Right ventricle myocardium superior (tissue), 1 donor: Measurements from ENCODE around the gene EDC3. TPM values are rescaled to one million over a fixed set of nuclear protein-coding genes. Genes with fewer than 3 reads are reported as not detected.
A peak's percentile ranks its signal among the peaks of the same experiment; 100 is the strongest.
"Not testable (repeated sequence)": the region's sequence is repeated elsewhere in the genome, so short reads cannot be mapped to it uniquely, and the experiment has no call there.

ENCODE experiments used
- ATAC-seq: fragments of 200-7000 bp; cut with Tn5 transposase; one replicate; pipeline ENCODE4 v1.9.1; 2020; ENCODE audit warnings: mild to moderate bottlenecking; ENCODE audit not compliant: poor library complexity
- DNase-seq: peaks from one replicate; pipeline ENCODE4 v3.0.0-alpha.2; 2020
- intact Hi-C: fragments of 100-400 bp; cut with DNase I; formaldehyde crosslinking; loops from one replicate; pipeline ENCODE4 v1.11.2; 2022
- long read RNA-seq: library from polyadenylated mRNA; unstranded; transcript quantifications from one replicate; pipeline ENCODE4 v2.0.0, GENCODE V29; 2021
- total RNA-seq: library from RNA; stranded (reverse); fragmentation: NEBNext Ultra II Directional; extraction: Animal tissue kit (Norgen Biotek cat#: 25700); gene quantifications from one replicate; pipeline ENCODE4 v1.2.1, GENCODE V29; 2021
- donor health status: DM: no; HTN: yes; CAD: no; lungs with severe emphysema.

EDC3 gene, protein sequence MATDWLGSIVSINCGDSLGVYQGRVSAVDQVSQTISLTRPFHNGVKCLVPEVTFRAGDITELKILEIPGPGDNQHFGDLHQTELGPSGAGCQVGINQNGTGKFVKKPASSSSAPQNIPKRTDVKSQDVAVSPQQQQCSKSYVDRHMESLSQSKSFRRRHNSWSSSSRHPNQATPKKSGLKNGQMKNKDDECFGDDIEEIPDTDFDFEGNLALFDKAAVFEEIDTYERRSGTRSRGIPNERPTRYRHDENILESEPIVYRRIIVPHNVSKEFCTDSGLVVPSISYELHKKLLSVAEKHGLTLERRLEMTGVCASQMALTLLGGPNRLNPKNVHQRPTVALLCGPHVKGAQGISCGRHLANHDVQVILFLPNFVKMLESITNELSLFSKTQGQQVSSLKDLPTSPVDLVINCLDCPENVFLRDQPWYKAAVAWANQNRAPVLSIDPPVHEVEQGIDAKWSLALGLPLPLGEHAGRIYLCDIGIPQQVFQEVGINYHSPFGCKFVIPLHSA
- total RNA-seq = 14.4 TPM
- long read RNA-seq, transcript EDC3-201 (7 exons, 3,763 nt) = major isoform, 11 of 33 reads
- long read RNA-seq, transcript EDC3-214 (8 exons, 1,825 nt) = minor isoform, 7 of 33 reads
- long read RNA-seq, partial matches to known transcripts = 7 of 33 reads
- long read RNA-seq, other reads (novel, unspliced or antisense) = 8 of 33 reads

DNA sequence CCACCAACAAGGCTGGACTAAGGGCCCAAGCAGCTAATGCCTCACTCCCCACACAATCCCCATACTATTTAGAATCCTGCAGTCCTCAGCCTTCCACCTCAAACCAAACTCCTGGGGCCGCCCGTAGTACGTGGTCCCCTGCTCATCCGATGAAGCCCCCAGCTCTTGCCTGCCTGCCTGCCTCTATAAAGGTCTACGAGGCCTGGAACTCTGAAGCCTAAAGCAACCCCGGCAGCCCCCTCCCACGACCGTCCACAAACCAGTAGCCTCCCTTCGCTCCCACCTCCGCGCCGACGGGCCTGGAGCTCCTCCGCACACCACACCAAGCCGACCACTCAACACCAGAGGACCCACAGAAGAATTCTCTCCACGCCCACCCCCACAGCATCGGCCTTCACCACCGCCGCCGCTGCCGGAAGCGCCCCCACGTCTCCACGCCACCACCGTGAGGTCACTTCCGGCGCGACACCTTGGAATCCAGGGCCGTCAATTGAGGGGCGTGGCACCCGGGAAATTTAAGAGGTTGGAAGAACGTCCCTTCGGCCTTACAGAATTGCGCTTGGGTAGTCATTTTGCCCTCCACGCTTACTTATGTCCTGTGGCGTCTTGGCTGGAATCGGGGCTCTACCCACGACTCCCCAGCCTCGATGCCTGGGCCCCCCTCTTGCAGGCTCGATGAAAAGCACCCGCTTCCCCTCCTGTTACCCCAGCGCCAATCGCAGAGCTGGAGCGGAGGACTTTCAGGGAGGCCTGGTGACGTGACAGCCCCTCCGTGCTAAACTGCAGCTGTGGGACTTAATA lies at the start of gene EDC3:
TSS of gene EDC3 (minus strand) at position 428 of the 801 bp plus-strand sequence. CDS start 20,900 bp downstream, outside the sequence.
- peak; percentile 93 for DNase-seq
- intact Hi-C loops = no loop called here
- ATAC-seq = peak; percentile 99

DNA sequence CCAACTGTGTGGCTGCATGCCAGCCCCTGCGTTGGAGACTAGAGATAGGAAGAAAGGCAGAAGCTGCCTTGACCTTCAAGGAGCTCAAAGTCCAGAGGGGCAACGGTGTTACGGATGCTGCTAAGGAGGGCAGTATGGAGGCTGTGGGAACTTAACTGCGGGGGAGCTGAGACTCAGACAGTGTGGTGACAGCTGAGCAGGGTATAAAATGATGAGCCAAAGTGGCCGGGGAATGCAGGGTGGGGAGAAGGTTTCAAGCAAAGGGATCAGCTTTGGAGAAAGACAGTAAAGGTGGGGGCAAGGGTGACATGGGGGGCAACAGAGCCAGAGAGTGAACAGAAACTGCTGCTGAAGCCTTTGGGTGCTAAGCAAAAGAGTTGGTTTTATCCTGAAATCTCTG lies 46.6 kb upstream of the EDC3 start:
- ATAC-seq = no peak
- no peak for DNase-seq
- intact Hi-C loops = no loop called here

DNA sequence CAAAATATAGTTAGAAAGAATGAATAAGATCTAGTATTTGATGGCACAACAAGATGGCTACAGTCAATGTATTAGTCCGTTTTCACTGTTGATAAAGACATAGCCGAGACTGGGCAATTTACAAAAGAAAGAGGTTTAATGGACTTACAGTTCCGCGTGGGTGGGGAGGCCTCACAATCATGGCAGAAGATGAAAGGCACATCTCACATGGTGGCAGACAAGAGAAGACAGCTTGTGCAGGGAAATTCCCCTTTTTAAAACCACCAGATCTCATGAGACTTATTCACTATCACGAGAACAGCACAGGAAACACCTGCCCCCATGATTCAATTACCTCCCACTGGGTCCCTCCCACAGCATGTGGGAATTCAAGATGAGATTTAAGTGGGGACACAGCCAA lies 42.4 kb upstream of the EDC3 start:
- not testable (repeated sequence) for ATAC-seq

DNA sequence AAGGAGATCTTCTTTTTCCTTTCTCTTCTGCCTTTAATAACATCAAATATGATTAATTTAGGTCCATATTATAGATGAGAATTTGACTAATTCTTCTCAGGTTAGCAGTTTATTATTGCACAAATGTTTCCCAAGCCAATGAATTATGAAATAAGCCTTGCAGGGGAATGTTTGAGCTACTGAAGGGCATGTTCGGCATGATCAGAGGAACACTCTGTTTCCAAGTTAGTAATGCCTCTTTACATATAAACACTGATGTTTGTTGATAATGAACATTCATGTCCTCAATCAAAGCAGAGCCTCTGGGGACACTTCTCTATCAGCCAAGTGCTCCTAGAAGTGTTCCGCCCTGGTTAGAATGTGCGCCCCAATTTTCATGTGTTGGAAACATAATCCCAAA lies 39.5 kb upstream of the EDC3 start:
- intact Hi-C loops = no loop called here
- DNase-seq (no peak), ATAC-seq (no peak)

More for the DNA sequence above, 42.4 kb upstream of the EDC3 start:
- intact Hi-C loops, DNase-seq: not testable (repeated sequence)

DNA sequence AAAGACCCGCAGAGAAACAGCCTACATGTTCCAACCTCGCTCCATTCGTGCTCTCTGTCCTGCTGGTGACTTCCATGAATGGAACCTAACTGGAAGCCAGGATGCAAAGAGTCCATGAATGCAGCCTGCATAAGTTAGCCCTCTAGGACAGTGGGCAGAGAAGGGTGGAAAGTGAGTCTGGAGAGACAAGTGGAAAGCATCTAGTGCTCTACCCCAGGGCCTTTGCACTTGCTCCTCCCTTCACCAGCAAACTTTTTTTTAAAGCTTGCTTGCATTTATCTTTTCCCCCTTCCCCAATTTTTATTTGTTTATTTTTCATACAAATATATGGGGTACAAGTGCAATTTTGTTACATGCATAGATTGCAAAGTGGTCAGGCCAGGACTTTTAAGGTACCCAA lies 37.4 kb upstream of the EDC3 start:
- ATAC-seq (no peak), DNase-seq (no peak)
- intact Hi-C loops = no loop called here

DNA sequence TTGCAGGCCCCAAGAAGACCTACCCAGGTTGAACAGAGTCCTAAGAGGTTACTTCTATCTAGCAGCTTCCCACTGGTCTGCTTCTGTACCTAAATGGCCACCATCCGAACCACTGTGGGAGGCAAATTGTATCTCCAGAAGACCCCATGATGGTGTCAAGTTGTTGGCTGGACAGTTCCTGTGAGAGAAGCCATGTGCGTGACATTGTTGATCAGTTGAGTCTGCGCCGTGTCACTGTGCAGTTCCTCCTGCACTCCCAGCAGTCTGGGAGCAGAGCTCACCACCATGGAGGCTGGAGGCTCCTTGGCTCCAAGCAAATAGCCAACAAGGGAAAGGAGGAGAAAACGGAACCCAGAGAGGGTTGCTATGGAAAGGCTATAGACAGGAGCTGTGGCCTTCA lies 37.0 kb upstream of the EDC3 start:
- DNase-seq = no peak
- intact Hi-C loops = no loop called here
- ATAC-seq = no peak

DNA sequence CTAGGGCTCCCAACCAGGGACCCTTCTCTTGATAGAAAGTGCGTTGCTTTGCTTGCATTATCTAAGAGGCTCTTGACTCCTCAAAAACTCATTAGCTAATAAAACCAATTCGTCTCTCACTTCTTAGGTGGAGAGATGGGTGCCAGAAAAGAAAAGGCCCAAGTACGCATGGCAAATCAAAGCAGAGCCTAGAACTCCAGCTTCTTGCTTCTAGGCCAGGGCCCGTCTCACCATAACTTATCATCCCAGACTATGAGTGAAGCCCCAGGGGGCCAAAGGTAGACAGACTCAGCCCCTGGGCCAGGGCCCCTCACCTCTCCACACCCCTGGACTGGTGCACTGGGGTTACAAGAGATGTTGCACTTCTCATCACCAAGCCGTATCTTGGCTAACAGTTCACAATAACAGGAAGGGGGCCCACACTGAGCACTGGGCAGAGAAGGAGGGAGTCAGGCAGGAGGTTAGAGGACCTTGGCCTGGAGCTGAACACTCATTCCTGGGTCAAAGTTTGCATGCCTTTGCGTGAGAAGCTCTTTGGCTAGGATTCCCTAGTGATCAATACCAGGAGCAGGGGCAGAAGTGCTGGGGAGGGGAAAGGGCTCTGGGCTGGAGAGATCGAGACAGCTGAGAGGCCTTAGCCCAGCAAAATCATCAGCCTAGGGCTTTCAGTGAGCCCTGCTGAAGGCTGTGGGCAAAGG lies 34.9 kb upstream of the EDC3 start:
- ATAC-seq (no peak), DNase-seq (no peak)
- intact Hi-C loops = no loop called here

DNA sequence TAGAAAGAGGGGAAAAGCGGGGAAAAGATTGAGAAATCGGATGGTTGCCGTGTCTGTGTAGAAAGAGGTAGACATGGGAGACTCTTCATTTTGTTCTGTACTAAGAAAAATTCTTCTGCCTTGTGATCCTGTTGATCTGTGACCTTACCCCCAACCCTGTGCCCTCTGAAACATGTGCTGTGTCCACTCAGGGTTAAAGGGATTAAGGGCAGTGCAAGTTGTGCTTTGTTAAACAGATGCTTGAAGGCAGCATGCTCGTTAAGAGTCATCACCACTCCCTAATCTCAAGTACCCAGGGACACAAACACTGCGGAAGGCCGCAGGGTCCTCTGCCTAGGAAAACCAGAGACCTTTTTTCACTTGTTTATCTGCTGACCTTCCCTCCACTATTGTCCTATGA lies 33.5 kb upstream of the EDC3 start:
- ATAC-seq, DNase-seq, intact Hi-C loops: not testable (repeated sequence)

DNA sequence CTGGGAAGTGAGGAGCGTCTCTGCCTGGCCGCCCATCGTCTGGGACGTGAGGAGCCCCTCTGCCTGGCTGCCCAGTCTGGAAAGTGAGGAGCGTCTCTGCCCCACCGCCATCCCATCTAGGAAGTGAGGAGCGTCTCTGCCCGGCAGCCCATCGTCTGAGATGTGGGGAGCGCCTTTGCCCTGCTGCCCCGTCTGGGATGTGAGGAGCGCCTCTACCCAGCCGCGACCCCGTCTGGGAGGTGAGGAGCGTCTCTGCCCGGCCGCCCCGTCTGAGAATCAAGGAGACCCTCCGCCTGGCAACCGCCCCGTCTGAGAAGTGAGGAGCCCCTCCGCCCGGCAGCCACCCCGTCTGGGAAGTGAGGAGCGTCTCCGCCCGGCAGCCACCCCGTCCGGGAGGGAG lies 32.9 kb upstream of the EDC3 start:
- DNase-seq, ATAC-seq, intact Hi-C loops: not testable (repeated sequence)

DNA sequence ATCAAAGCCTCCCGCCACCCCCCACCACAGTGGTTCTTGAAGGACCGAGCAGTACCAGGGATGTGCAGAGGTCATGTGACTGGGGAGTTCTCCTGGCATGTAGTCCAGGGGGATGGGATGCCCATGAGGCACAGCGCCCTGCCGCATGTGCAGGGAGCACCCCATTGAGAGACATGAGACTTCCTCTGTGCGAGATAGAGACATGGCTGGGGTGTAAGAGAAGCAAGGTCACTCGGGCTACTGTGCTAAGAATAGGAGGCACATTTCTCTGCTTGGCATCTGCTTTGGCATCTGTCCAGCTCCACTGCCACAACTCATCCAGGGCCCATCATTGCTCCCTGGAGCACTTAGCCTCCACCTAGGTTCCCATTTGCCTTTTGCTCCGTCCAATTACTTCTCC lies 31.9 kb upstream of the EDC3 start:
- intact Hi-C loops = no loop called here
- ATAC-seq = peak; percentile 81
- DNase-seq = peak; percentile 56

DNA sequence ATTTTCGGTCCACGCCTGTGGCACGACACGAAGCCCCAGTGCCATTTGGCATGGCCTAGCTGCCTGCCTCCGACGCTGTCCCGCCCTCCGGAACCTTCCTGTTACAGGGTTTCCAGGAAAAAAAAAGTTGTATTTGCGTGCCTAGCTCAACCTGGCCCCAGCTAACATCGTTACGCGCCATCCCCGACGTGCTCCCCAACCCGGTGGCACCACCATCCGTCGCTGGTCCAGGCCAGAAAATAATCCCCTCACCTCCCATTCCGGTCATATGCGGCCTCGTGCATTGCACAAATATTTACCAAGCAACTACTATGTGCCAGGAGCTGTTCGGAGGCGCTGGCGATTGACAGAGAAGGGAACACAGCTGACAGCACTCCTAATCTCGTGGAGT lies 30.9 kb upstream of the EDC3 start:
- intact Hi-C loops = no loop called here
- DNase-seq (no peak), ATAC-seq (no peak)

DNA sequence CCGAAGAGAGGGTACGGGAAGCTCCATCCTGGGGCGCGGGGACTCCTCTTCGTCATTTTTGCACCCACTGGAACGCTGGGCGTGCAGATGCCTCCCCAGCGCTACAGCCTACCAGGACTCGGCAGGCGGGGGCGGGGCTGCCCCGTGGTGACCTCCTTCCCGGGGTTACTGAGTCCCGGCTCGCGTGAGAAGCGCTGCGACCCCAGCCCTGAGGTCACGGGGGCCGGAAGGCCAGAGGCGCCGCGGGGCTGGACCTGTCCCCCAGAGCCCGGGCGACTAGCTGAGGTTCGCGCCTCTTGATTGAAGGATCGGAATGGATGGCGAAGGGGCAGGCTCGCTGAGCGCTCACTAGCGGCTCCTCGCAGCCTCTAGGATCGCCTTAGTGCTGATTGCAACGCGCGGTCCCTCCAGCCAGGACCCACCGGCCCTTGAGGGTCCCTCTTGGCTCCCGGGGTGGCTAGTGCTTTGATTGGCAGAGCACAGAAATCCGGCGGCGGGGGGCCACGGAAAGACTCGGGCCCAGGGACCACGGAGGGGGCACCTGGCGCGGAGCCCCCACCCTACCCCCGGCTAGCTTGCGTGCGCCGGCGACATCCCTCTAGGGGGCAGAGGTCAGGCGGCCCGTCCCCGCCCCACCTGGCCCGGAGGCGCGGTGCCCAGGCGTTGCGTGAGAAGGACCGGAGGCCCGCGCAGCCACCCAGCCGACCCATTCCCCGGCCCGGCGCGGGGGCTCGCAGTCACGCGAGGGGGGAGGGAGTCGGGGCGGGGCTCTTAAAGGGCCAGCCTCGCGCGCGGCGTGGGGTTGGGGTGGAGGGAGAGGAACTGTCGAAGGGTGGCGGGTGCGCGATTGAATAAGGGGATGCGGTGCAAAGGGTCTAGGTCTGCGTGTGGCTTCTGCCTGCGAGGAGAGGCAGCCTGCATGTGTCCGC lies 30.3 kb upstream of the EDC3 start:
- intact Hi-C loops = no loop called here
- peak; percentile 77 for ATAC-seq

DNA sequence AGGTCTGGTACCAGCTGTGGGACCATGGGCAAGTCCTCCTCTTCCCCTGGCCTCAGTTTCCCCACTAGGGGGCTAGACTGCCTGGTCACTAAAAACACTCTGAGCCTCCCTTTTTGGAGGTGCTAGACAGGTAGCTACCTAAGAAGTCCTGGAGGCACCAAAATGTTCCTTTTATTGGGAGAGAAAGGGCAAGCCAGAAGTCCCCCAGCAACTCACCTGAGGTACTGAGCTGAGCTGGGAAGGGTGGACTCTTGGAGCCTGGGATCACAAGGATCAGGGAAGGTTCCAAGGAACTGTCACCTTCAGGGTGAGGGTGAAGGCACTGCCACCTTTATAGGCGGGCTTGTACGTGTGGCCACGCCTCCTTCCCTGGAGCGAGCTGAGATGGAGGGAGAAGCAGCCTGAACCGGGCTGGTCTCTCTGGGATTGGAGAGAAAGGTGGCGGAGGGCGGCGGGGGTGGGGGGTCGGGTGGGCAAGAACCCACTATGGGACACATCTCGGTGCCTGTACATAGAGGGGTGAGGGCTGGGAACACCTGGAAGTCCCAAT lies 29.5 kb upstream of the EDC3 start, which contains the start of gene CYP1A1:
TSS of gene CYP1A1 (minus strand) at position 304 of the 550 bp plus-strand sequence. CDS start 2,431 bp downstream, outside the sequence.
- peak; percentile 52 for DNase-seq
- peak; percentile 68 for ATAC-seq
- intact Hi-C loops = no loop called here

More for the DNA sequence above, 30.3 kb upstream of the EDC3 start:
- DNase-seq = peak; percentile 71

DNA sequence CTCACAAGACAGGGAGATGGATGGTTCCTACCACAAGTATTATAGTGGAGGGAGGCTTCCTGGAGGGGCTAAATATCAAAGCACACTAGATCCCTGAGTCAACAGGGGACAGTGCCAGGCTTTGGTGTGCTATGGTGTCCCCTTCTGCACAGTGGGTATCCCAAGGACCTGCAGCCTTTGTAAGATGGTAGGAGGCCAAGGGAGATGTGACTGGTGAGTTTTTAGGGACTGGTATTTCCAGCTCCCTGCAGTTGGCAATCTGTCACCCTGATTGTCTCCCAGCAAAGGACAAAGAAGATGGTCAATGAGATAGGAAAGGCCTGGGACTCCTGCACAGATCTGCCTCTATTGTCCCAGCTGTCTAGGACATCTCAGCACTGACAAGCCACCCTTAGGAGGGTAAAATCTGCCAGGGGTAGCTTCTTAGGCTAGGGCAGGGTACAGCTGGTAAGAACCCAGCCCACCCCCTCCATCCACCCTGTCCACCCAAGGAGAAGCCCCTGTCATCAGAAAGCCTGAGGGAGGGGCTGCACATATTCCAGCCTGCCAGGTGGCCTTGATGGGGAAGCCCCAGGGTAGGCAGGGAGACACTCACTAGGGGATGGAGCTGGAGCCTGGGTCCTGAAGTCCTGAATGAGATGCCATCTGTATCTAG lies 28.9 kb upstream of the EDC3 start:
- no peak for DNase-seq
- intact Hi-C loops = no loop called here
- no peak for ATAC-seq

DNA sequence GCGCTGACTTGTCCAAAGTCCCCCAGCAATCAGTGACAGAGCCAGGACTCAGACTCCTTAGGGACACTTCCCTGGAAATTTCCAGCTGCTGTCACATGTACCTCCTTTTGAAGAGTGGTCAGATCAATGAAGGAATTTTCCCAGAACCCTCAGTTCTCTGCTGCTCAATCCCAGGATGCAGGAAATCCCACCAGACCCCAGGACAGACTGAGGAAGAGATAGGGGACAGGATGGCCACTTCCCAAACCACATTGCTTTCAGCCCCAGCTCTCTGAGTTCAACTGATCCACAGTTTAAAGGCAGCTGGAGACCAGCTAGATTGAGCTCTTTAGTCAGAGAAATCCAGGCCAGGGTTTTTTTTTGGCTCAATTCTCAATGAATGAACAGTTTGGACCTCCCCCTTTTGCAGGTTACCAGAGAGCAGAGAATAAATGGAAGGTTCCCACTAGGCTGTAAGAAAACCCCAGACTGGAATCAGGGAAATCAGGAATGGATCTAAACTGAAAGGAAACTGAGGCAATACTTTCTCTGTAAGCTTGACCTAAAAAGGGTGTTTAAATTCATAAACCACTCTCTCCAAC lies 28.0 kb upstream of the EDC3 start:
- intact Hi-C loops = no loop called here
- ATAC-seq (peak; percentile 22), DNase-seq (no peak)

DNA sequence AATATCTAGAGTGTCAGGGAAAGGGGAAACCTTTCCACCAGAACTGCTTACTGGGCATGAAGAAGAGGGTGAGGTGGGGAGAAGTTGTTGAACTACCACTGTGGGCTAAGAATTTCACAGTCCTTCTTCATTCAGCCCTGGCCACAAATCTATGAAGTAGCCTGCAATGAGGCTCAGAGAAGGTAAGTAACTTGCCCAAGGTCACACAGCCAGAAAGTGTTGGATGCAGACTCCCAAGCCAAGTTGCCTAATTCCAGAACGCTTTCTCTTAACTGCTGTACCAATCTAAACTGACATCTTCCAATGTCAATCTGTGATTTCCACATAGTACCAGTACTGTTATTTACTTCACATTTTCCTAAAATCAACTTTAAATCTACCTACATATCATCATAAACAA lies 27.4 kb upstream of the EDC3 start:
- intact Hi-C loops = no loop called here
- ATAC-seq (no peak), DNase-seq (no peak)
